ENCODE measurements around the gene OPN3. TPM values are rescaled to one million over a fixed set of nuclear protein-coding genes. Genes with fewer than 3 reads are reported as not detected.

Gene OPN3
- polyA plus RNA-seq, 1 donor (not counting 4 experiments of a cell fraction or from before 2014, with no cell fraction given), result 48.4 TPM

DNA sequence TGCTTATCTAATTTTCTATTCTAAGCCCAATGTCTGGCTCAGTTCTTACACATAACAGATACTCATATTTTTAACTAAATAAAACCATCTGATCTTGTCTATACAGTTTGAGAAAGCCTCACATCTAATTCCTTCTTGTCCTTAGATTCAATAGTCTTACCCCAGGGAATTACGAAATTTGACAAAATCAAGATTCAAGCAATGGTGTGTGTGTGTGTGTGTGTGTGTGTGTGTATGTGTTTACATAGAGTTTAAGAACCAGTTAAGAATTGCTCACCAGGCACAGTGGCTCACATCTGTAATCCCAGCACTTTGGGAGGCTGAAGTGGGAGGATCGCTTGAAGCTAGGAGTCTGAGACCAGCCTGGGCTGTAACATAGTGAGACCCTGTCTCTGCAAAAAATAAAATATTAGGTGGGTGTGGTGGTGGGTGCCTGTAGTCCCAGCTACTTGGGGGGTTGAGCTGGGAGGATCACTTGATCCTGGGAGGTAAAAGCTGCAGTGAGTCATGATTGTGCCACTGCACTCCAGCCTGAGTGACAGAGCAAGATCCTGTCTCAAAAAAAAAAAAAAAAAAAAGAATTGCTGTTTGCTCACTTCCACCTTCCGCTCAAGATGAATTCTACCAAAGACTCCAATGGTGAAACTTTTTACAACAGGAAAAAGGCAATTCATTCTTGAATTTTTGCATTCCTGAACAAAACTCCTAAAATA is 18.1 kb upstream of the OPN3 start:
- Histone ChIP-seq H3K4me3 (ENCODE audit: control insufficient read depth in 2 of 3, extremely low read depth in 1 of 3, insufficient read depth in 2 of 3, low read depth in 1 of 3, low read length in 3 of 3) (no peak overlapping the region), H4K20me1 (ENCODE audit: control insufficient read depth, extremely low read depth, insufficient read depth, low read length) (no peaks in the 10 kb centered on the region), H3K4me1 (ENCODE audit: control insufficient read depth, extremely low read depth, insufficient read depth, low read length) (no peaks in the 10 kb centered on the region), H3K36me3 (ENCODE audit: control insufficient read depth in 2 of 2, extremely low read depth in 1 of 2, insufficient read depth in 2 of 2, low read length in 2 of 2) (no peaks in the 10 kb centered on the region), H3K9ac (ENCODE audit: control insufficient read depth, extremely low read depth, insufficient read depth, low read length) (no peak overlapping the region), H3K27ac (ENCODE audit: control insufficient read depth, insufficient read depth, low read length) (no peak overlapping the region), H3K4me2 (ENCODE audit: control insufficient read depth, extremely low read depth, insufficient read depth, low read depth, low read length) (no peak overlapping the region), H3K79me2 (ENCODE audit: control insufficient read depth, insufficient read depth, low read length) (no peaks in the 10 kb centered on the region), H2AFZ (ENCODE audit: control insufficient read depth, low read length) (no peak overlapping the region), H3K27me3 (ENCODE audit: control insufficient read depth, extremely low read depth, insufficient read depth, low read length) (no peaks in the 10 kb centered on the region), H3K9me1 (ENCODE audit: control insufficient read depth, extremely low read depth, insufficient read depth, low read length) (no peaks in the 10 kb centered on the region), H3K9me3 (ENCODE audit: control insufficient read depth, low read depth, low read length) (no peaks in the 10 kb centered on the region)
- TF ChIP-seq, protein P1, sequence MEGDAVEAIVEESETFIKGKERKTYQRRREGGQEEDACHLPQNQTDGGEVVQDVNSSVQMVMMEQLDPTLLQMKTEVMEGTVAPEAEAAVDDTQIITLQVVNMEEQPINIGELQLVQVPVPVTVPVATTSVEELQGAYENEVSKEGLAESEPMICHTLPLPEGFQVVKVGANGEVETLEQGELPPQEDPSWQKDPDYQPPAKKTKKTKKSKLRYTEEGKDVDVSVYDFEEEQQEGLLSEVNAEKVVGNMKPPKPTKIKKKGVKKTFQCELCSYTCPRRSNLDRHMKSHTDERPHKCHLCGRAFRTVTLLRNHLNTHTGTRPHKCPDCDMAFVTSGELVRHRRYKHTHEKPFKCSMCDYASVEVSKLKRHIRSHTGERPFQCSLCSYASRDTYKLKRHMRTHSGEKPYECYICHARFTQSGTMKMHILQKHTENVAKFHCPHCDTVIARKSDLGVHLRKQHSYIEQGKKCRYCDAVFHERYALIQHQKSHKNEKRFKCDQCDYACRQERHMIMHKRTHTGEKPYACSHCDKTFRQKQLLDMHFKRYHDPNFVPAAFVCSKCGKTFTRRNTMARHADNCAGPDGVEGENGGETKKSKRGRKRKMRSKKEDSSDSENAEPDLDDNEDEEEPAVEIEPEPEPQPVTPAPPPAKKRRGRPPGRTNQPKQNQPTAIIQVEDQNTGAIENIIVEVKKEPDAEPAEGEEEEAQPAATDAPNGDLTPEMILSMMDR (optimal IDR thresholded peaks at IDR 0.05 in 1 of 3, IDR thresholded peaks at IDR 0.05 in 1 of 3, conservative IDR thresholded peaks at IDR 0.05 in 1 of 3; ENCODE audit: extremely low read depth in 1 of 3, insufficient read depth in 2 of 3, low read length in 3 of 3), result no peak
- TF ChIP-seq EZH2 (IDR thresholded peaks at IDR 0.05; ENCODE audit: low read length), result no peak
- no peak for FAIRE-seq
- DNase-seq (ENCODE audit: low read depth, low spot score), result no peak
- dilution Hi-C loops (cut with MboI; ENCODE audit: extremely low pct_ligation_motif_present, low sequenced_read_pairs), result no loop called here

DNA sequence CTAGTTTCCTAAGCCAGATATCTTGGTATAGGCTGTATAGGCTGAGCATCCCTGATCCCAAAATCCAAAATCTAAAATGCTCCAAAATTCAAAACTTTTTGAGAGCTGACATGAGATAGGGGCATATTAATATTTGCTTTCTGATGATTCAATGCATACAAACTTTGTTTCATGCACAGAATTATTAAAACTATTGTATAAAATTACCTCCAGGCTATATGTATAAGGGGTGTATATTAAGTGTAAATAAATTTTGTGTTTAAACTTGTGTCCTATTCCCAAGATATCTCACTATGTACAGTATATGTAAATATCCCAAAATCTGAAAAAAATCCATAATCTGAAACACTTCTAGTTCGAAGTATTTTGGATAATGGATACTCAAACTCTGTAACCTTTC is 14.5 kb upstream of the OPN3 start:
- no peak for FAIRE-seq
- H3K9me1 ChIP-seq (ENCODE audit: control insufficient read depth, extremely low read depth, insufficient read depth, low read length), result no peaks in the 10 kb centered on the region
- dilution Hi-C loops (cut with MboI; ENCODE audit: extremely low pct_ligation_motif_present, low sequenced_read_pairs), result no loop called here
- H3K27ac ChIP-seq (ENCODE audit: control insufficient read depth, insufficient read depth, low read length), result no peak overlapping the region
- TF ChIP-seq, protein P1 (optimal IDR thresholded peaks at IDR 0.05 in 1 of 3, IDR thresholded peaks at IDR 0.05 in 1 of 3, conservative IDR thresholded peaks at IDR 0.05 in 1 of 3; ENCODE audit: extremely low read depth in 1 of 3, insufficient read depth in 2 of 3, low read length in 3 of 3), result no peak
- TF ChIP-seq EZH2 (IDR thresholded peaks at IDR 0.05; ENCODE audit: low read length), result no peak
- H3K4me3 ChIP-seq (ENCODE audit: control insufficient read depth in 2 of 3, extremely low read depth in 1 of 3, insufficient read depth in 2 of 3, low read depth in 1 of 3, low read length in 3 of 3), result no peak overlapping the region
- no peaks in the 10 kb centered on the region for H4K20me1 ChIP-seq (ENCODE audit: control insufficient read depth, extremely low read depth, insufficient read depth, low read length)
- H3K79me2 ChIP-seq (ENCODE audit: control insufficient read depth, insufficient read depth, low read length), result no peaks in the 10 kb centered on the region
- H3K9me3 ChIP-seq (ENCODE audit: control insufficient read depth, low read depth, low read length), result no peaks in the 10 kb centered on the region
- no peaks in the 10 kb centered on the region for H3K27me3 ChIP-seq (ENCODE audit: control insufficient read depth, extremely low read depth, insufficient read depth, low read length)
- no peaks in the 10 kb centered on the region for H3K4me1 ChIP-seq (ENCODE audit: control insufficient read depth, extremely low read depth, insufficient read depth, low read length)
- DNase-seq (ENCODE audit: low read depth, low spot score), result no peak
- H3K4me2 ChIP-seq (ENCODE audit: control insufficient read depth, extremely low read depth, insufficient read depth, low read depth, low read length), result no peak overlapping the region
- H3K9ac ChIP-seq (ENCODE audit: control insufficient read depth, extremely low read depth, insufficient read depth, low read length), result no peak overlapping the region
- no peak overlapping the region for H2AFZ ChIP-seq (ENCODE audit: control insufficient read depth, low read length)
- no peaks in the 10 kb centered on the region for H3K36me3 ChIP-seq (ENCODE audit: control insufficient read depth in 2 of 2, extremely low read depth in 1 of 2, insufficient read depth in 2 of 2, low read length in 2 of 2)

Measured in keratinocyte (primary cell).